Umbilical cord (tissue), 2 donors: ENCODE measurements around the gene ACVRL1. TPM values are rescaled to one million over a fixed set of nuclear protein-coding genes. Genes with fewer than 3 reads are reported as not detected.

Source experiments
- DNase-seq: peaks from one replicate; pipeline ENCODE4 v3.0.0-alpha.2; 2015; ENCODE audit warnings: low spot score
- total RNA-seq: library from RNA; depleted of rRNA; stranded (reverse); fragments of >200 nt; gene quantifications from one replicate; pipeline ENCODE4 v1.2.3, GENCODE V29; 2014; ENCODE audit warnings: low replicate concordance; ENCODE audit not compliant: insufficient read depth

The ACVRL1 gene
- total RNA-seq, 1 donor from 2014 or later = 37.6 TPM

- DNase-seq = no peak
These were observed 55.4 kb downstream of the ACVRL1 start for GRCh38 chr12:51962737-51963136.

- no peak for DNase-seq
These were observed 56.2 kb downstream of the ACVRL1 start for GRCh38 chr12:51963477-51963876.

DNA sequence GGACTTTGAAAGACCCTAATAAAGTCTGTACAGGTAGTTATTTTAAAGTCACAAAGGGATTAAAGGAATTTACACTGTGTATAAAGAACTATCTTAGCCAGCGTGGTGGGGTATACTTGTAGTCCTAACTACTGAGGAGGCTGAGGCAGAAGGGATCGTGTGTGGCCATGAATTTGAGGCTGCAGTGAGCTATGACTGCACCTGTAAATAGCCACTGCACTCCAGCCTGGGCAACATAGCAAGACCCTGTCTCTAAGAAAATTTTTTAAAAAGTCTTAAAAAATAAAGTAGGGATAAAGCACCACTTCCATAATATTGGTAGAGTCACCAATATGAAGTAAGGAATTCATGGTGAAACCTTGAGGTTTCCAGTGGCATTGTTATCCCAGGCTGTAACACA lies 62.3 kb downstream of the ACVRL1 start:
- DNase-seq = no peak

DNA sequence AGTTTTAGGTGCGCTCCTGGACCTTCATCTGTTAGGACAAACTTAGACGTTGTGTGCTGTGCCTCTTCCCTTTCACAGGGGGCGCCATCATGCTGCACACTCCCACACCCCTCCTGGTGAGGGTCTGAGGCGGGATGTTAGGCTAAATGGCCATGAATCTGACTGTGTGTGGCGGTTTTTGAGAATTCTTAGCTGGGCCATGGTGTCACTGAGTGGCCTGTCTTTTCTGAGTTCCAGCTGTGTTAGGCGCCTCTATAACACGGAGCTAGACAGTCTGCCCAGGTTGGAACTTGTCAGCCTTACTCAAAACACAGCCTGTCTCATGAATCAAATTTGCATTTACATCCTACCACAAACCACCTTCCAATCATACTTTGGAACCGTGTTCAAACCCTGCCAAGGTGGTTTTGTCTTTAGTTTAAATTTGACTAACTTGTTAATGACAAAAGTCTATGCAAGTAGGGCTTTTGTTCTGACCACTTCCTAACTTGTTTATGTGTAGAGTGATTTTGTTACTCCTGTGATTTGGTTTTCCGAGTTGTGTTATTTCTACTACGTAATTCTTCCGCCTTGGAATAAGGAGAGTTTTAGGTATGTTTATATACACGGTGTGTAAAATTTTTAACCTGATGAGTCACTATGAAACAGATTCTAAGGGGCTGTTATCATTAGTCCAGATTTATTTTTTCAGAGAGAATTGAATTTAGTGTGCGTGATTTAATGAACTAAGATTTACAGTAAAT lies 63.8 kb downstream of the ACVRL1 start:
- DNase-seq = no peak

DNA sequence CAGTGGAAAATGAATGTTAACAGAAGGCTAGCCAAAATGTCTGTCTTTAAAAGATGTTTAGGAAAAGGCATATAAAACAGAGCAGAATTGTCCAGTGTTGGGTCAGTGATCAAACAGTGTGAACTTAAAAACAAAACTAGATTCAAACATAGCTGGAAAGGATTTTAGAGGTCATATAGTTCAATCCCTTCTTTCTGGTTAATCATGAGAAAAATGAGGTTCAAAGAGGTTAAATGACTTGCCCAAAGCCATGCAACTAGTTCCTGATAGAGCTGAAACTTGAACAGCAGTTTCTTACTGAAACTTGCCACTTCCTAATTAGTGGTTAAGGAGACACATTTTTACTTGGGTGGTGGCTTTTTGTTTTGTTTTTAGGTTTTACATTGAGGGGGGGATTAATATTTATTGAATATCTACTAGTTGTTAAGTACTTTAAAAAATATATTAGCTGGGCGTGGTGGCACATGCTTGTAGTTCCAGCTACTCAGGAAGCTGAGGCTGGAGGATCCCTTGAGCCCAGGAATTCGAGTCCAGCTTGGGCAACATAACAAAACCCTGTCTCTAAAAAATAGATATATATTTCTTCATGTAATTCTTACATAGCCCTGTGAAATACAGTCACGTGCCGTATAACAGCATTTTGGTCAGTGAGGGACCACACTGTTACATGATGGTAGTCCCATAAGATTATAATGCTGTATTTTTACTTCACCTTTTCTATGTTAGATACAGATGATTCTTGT lies 64.5 kb downstream of the ACVRL1 start:
- peak; percentile 31 for DNase-seq

DNA sequence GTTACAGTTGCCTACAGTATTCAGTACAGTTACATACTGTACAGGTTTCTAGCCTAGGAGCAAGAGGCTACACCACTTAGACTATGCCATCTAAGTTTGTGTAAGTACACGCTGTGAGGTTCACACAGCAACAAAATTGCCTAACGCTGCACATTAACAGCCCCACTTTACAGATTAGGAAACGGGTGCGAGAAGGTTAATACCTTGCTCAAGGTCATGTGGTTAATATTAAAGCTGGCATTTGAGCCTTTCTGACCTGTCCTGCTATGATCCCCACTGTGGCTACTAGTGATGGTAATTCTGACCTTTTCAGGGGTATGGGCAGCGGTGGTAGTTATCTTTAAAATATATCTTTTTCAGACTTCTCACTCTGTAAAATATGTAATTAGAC lies 65.1 kb downstream of the ACVRL1 start:
- no peak for DNase-seq

DNA sequence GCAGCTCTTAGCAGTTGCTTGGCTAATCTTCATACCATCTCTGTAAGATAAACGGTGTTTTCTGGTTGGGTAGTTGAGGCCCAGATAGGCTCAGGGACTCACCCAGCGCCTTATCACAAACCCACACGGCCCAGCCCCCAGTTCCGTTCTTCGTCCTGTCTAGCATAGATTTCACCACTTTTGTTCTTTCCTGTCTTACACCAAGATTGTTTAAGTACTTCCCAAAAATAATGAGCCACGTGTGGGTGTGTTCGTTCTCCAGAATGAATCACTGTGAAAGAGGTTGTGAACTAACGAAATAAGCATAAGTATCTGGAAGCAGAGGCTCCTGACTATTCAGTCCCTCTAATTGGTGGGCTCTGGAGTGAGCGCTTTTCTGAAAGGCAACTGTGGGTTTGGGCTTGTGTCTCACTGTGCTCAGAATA lies 65.6 kb downstream of the ACVRL1 start:
- DNase-seq = peak; percentile 65

Other genes starting within 250 kb of the ACVRL1 start
- 0.48 TPM for gene FIGNL2, start 58.8 kb upstream of the ACVRL1 start, total RNA-seq
- gene ANKRD33, start 19.4 kb upstream of the ACVRL1 start, total RNA-seq = 2.9 TPM
- 34.9 TPM for gene ACVR1B, start 44.2 kb downstream of the ACVRL1 start, total RNA-seq
- 2.6 TPM for gene TAMALIN, start 99.4 kb downstream of the ACVRL1 start, total RNA-seq
- 26.5 TPM for gene NR4A1, start 143.9 kb downstream of the ACVRL1 start, total RNA-seq
- gene ATG101, start 162.5 kb downstream of the ACVRL1 start, total RNA-seq = 22.6 TPM
- gene SMIM41, start 172.2 kb downstream of the ACVRL1 start, total RNA-seq = not detected